Measurements from ENCODE around the gene PTPMT1.

- TF ChIP-seq CTCF (IDR thresholded peaks at IDR 0.05) (no peak), POLR2A (IDR thresholded peaks at IDR 0.05) (no peak)
These were observed 5.0 kb upstream of the PTPMT1 start for GRCh38 chr11:47560426-47560825.
